Hematopoietic multipotent progenitor cell treated with erythropoietin and hydrocortisone succinate and interleukin-3 and kit ligand, for 8 days (in vitro differentiated cells): ENCODE results near the gene S100B.

Experiments used
- DNase-seq: peaks from one replicate; pipeline ENCODE4 v3.0.0-alpha.2; 2015

S100B gene

GRCh38 chr21:46626975-46627501 lies 22.2 kb upstream of the S100B start:
- no peak for DNase-seq

GRCh38 chr21:46626536-46626935 lies 21.7 kb upstream of the S100B start:
- no peak for DNase-seq

DNA sequence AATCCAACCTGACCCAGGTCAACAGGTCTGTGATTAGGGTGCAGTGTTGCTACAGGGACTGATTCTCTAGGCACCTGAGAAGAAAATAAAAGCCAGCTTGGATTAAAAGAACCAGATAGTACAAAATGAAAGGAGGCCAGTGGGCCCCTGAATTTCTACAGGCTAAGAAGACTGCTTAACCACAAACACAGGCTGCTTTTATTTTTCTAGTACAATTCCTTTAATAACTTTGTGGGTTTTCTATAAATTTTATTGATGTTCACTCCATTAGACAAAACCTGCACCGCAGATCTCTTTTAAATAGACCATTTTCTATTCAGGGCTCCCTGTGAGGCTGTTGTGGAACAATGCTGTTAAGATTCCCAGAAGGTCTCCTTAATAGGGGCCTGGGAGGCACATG lies 20.9 kb upstream of the S100B start:
- no peak for DNase-seq

DNA sequence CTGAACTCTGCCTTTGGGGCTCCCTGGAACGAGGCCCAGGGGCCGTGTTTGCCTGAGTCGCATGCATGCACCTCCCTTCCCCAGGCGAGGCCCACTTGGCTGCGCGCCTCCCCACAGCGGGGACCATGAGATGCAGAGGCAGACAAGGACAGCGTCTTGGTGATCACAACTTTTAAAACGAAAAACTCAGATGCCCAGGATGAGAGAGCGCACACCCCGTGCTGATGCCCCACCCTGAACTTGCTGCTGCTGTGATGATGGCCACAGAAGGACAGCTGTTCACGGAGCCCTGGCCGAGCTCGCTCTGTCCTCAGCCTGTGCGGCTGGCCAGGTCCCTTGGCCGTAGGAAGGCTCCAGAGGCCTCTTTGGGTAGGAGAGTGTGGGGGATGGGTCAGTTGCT lies 19.2 kb upstream of the S100B start:
- no peak for DNase-seq

GRCh38 chr21:46622226-46622625 lies 17.3 kb upstream of the S100B start:
- peak; percentile 29 for DNase-seq

- no peak for DNase-seq
Observed at GRCh38 chr21:46621457-46622182, 16.7 kb upstream of the S100B start.

- no peak for DNase-seq
Observed at GRCh38 chr21:46620846-46621245, 16.0 kb upstream of the S100B start.

DNA sequence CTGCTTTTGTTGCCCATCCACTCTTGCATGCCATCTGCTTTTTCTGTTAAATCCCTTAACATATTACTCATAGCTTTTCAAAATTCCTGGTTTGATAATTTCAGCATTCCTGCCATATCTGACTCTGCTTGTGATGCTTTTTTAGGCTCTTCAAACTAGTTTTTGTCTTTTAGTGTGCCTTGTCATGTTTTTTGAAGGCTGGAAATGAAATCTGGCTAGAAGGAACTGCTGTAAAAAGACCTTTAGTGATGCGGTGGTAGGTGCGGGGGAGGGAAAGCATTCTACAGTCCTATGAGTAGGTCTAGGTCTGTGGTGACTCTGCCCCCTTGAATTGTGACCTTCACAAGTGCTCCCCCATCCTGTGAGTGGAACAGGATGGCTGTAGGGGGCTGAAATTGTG lies 15.0 kb upstream of the S100B start:
- DNase-seq = no peak

DNA sequence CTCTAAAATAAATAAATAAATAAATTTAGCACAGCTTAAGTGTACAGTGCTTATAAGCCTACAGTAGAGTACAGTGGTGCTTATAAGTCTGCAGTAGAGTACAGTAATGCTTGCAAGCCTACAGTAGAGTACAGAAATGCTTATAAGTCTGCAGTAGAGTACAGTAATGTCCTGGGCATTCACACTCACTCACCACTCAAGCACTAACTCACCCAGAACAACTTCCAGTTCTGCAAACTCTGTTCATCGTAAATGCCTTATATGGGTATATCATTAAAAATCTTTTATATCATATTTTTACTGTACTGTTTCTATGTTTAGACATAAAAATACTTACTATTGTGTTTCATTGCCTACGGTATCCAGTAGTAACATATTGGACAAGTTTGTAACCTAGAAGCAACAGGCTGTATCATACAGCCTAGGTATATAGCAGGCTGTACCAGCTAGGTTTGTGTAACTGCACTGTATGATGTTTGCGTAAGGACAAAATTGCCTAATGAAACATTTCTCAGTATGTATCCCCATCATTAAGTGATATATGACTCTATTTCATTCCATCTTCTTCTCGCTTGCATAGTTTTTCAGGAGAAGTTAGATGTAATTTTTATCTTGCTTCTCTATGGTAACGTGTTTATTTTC lies 14.0 kb upstream of the S100B start:
- no peak for DNase-seq

- no peak for DNase-seq
Observed at GRCh38 chr21:46617267-46618051, 12.6 kb upstream of the S100B start.

GRCh38 chr21:46616656-46617055 lies 11.8 kb upstream of the S100B start:
- DNase-seq = no peak

DNA sequence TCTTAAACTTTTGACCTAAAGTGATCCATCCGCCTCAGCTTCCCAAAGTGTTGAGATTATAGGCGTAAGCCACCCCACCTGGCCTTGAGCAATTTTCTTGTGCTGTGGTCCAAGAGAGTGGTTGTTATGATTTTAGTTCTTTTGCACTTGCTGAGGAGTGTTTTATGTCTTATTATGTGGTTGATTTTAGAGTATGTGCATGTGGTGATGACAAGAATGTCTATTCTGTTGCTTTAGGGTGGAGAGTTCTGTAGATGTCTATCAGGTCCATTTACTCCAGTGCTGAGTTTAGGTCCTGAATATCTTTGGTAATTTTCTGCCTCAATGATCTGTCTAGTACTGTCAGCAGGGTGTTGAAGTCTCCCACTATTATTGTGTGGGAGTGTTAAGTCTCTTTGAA lies 11.2 kb upstream of the S100B start:
- no peak for DNase-seq

DNA sequence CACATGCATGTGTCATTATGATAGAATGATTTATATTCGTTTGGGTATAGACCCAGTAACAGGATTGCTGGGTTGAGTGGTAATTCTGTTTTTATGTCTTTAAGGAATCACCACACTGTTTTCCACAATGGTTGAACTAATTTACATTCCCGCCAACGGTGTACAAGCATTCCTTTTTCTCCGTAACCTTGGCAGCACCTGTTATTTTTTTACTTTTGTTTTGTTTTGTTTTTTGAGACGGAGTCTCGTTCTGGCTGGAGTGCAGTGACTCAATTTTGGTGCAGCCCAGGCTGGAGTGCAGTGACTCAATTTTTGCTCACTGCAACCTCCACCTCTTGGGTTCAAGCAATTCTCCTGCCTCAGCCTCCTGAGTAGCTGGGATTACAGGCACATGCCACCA lies 8.5 kb upstream of the S100B start:
- no peak for DNase-seq

GRCh38 chr21:46610018-46610701 lies 5.3 kb upstream of the S100B start:
- DNase-seq = no peak

- no peak for DNase-seq
Observed at GRCh38 chr21:46608672-46609111, 3.8 kb upstream of the S100B start.

GRCh38 chr21:46607636-46608035 lies 2.8 kb upstream of the S100B start:
- DNase-seq = no peak

GRCh38 chr21:46606427-46606813 lies 1.5 kb upstream of the S100B start:
- no peak for DNase-seq

GRCh38 chr21:46605767-46606426 lies 1.0 kb upstream of the S100B start:
- DNase-seq = peak; percentile 47

- no peak for DNase-seq
Observed at GRCh38 chr21:46604329-46604974, 430 bp downstream of the S100B start.

DNA sequence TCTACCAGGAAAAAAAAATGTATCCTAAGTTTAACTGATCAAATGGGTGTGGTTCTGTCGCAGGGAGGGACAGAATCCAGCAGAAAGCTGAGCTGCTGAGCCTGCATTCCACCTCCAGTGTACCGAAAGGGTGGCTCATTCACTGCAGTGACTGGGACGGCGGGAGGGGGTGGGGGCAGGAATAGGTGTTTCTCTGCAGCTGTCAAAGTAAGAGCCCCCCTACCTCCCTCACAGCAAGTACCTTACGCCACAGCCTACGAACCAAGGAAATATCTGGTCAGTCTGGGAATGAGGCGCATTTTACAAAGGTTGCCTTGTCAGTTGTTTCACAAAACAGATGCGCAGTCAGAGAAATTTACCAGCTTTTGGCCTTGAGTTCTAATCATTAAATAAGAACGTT lies 1.7 kb downstream of the S100B start:
- no peak for DNase-seq

DNA sequence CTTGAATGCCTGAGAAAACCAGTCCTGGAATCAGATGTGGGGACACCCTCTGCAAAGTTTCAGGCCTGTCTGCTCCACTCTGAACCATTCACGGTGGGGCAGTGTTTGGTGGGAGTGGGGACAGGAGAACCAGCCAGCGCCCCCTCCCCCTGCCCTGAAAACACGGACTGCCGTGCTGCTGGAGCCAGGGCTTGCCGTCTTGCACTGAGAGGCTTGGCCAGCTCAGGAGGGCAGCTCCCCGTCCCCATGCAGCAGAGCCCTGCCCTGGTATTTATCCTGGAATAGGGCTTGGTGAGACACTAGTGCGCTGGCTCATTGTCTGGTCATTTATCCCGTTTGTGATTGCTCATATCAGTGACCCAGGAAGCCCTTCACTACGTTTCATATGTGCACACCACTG lies 3.9 kb downstream of the S100B start:
- DNase-seq = no peak

GRCh38 chr21:46600305-46600704 lies 4.6 kb downstream of the S100B start:
- no peak for DNase-seq
